PC-9 (cell line): ENCODE data around the gene ALK.

Experiments
- CTCF ChIP-seq: fragments of 200-600 bp; sonication (generic); conservative IDR thresholded peaks from 2 replicates; pipeline ENCODE4 v1.6.1; 2017; ENCODE audit warnings: mixed run types, antibody characterized with exemption, mild to moderate bottlenecking, moderate library complexity
- EZH2 ChIP-seq: fragments of 200-600 bp; sonication (generic); IDR thresholded peaks from 2 replicates; pipeline ENCODE4 v1.8.0; 2017; ENCODE audit warnings: antibody characterized with exemption, low read depth

GRCh38 chr2:29660201-29660600 is 261.2 kb downstream of the ALK start:
- TF ChIP-seq CTCF (no peak), EZH2 (no peak)
